GM19455 (cell line): Measurements from ENCODE around the gene CDK11A.
A peak's percentile ranks its signal among the peaks of the same experiment; 100 is the strongest.
"Not testable (repeated sequence)": the region's sequence is repeated elsewhere in the genome, so short reads cannot be mapped to it uniquely, and the experiment has no call there.

Experiments used
- ATAC-seq: cut with Tn5 transposase; IDR thresholded peaks from one replicate; pipeline ENCODE4 v1.9.1; 2021; ENCODE audit not compliant: unreplicated experiment

The CDK11A gene

DNA sequence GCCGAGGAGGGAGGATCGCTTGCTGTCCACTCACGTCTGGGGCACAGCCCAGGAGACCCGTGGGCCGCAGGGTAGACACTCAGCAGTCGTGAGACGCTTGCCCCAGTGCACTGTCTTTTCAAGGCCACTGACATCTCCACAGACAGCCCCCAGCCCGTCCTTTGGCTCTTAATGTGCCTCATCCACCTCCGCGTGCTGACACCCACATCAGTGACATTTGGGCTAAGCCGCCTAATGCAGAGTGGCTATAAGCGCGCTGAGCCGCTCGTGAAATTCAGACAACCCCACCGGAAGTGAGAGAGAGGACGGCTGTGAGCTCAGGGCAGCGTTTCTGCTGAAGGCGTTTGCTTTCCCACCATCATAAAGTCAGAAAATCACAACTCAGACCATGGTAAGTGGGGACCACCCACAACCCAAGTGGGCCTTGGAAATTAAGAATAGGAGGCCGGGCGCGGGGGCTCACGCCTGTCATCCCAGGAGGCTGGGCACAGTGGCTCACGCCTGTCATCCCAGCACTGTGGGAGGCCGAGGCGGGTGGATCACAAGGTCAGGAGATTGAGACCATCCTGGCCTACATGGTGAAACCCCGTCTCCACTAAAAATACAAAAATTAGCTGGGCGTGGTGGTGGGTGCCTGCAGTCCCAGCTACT lies 40.0 kb downstream of the CDK11A start:
- ATAC-seq, result no peak

DNA sequence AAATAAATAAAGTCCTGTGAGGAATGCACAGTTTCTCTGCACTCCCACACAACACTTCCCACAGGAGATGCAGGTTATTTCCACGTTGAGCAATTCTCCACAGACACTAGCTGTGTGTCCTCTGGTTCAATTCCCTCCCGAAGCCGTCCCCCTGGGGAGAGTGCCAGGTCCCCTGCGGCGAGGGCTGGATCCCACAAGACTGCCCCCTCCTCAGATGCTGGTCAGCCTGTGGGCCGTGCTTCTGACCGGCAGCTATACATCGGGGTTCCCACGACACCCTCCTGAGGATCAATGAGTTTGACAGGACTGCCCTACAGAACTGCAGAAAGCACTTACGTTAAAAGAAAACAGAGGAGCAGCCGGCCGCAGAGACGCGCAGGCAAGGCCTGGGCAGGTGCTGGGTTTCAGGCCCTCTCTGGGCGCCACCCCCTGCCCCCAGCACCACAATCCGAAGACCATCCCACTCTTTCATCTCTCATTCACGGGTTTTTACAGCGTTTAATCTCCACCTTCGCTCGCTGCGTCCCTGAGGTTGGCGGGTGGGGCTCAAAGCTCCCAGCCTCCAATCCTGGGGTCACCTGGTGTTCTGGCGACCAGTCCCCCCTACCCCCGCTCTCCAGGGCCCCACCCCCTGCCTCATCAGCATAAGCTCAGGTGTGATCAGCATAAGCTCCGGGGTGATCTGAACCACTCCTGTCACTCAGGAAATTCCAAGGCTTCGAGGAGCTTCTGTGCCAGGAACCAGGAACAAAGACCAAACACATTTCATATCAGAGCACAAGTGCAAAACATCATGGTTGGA lies 40.9 kb downstream of the CDK11A start:
- no peak for ATAC-seq

DNA sequence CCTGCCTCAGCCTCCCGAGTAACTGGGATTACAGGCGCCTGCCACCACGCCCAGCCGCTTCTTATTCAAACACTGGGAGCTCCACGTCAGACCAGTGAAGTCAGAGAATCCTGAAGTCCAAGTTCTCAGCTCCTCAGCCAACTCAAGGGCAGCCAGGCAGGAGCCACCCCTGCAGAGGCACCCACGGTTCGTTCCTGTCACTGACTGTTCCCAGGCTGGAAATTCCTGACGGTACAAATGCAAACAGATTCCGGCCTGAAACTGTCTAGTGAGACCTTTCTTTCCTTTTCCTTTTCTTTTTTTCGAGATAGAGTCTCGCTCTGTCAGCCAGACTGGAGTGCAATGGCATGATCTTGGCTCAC lies 43.3 kb downstream of the CDK11A start:
- no peak for ATAC-seq

DNA sequence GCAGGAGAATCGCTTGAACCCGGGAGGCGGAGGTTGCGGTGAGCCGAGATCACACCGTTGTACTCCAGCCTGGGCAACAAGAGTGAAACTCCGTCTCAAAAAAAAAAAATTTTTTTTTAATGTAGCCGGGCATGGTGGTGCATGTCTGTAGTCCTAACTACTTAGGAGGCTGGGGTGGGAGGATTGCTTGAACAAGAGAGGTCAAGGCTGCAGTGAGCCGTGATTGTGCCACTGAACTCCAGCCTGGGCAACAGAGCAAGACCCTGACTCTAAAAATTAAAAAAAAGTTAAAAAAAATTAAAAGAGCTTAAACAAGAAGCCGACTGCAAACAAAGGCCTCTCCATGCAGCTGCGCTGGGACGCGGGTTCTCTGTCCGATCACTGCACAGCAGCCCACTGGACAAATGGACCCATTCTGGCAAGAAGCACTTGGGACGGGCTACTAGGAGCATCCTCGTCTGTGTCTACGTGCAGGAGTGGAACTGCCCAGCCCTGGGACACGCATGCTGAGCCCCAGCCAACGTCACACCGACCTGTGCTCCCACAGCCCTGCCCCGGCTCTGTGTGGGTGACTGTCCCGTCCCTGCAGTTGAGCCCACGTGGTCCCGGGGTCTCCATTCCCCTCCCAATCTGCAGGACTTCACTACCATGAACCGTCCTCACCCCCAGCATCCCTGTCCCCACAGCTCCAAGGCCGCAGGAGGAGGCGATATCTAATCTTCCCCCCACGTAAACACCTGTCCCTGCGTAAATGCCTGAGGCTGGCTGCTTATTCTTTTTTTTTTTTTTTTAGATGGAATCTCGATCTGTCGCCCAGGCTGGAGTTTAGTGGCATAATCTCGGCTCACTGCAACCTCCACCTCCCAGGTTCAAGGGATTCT lies 43.9 kb downstream of the CDK11A start:
- no peak for ATAC-seq

DNA sequence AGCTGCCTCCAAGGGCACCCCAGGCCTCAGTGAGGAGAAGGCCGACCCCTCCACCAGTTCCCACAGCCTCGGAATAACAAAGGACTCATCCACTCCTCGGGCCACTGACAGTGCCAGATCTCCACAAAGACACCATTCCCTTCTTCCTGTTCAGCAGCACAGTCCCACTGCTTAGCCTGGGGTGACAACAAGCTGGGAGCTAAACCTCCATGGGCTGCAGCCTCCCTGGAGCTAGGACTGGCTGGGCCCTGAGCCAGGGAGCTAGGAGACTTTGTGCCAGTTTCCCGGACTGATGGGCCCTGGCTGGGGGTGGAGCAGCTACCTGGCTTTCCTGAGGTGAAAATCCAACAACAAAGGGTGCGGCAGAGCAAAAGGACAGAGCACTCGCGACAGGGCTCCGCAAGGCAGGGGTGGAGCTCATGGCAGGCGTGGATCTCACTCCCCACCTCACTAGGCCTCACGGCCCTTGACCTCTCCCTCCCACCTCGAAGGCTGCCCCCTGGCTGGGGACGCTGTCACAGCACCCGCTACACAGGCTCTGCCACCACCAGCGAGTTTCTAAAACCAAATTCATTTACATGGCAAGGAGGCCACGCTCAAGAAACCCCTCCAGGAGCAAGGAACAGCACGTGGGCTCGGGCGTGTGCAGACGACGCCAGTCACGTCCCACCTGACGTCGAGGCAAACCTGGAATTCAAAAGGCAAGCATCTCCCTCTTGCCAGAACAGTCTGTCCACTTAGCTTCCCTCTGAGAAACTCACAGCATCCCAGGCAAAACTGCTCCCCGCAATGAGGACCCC lies 45.4 kb downstream of the CDK11A start:
- ATAC-seq, result no peak

DNA sequence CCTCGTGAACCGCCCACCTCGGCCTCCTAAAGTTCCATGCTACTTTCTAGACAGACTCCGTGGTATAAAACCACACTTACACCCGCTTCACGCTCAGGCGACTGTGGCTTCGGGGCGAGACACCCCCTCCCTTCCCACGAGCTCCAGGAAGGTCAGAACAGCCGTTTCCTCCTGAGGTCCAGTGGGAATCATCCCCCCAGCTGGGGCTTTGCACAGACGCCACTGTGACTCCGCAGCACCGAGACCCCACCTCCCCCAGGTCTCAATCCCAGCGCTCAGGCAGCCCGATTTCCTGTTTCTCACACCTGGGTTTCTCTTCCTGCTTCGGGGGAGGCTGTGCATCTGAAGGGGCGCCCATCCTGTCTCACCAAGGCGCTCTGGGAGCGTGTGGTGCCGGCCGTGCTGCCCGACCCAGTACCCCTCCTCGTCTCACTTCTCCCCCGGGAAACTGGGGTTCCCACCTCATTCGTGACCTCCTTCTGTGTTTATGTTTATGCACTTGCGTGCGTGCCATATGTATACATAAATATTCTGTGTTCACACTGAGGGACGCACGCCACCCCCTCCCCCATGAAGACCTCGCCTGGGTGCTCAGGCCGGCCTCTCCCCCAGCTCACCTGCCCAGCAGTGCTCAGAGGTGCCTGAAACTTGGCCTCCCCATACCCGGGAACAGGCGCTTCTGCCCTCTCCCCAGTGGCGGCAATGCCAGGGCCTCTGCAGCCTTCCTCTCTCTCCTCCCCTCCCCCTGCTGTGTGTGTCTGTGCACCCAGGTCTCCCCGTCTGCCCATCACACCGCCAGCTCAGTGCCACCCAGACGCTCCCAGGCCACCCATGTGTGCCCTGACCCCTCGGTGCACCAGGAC lies 46.2 kb downstream of the CDK11A start:
- peak; percentile 55 for ATAC-seq

DNA sequence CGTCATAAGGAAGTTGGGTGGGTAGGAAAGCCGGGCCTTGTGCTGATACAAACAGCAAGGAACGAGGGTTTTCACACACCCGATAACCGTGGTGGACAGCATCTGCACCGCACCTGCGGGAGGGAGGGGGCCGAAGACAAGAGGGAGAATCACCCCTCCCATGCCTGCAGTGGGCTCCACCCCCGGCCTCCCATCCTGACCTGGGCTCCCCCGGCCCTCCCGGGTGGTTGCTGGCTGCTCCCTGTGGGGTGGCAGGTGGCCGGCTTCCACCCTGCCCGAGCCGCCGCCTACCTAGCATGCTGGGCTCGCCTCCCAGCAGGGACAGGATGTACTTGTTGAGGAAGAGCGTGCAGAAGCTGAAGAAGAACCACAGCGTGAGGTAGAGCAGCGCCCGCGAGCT lies 48.1 kb downstream of the CDK11A start:
- ATAC-seq, result not testable (repeated sequence)

DNA sequence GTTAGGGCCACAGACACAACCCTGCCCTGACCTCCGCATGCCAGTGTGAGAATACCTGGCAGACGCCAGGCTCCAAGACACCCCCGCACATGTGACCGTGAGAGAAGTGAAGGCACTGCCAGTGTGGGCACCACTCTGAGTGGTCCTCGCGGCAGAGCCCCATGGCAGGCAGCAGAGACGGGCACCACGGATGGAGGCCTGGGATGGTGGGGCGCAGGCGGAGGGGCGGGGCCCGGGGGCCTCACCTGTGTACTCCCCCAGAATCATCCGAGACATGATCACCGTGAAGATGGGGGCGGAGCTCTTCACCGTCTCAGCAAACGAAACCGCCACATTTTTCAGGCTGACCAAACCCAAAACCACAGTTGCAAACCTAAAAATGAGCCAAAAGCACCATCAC lies 48.9 kb downstream of the CDK11A start:
- not testable (repeated sequence) for ATAC-seq

DNA sequence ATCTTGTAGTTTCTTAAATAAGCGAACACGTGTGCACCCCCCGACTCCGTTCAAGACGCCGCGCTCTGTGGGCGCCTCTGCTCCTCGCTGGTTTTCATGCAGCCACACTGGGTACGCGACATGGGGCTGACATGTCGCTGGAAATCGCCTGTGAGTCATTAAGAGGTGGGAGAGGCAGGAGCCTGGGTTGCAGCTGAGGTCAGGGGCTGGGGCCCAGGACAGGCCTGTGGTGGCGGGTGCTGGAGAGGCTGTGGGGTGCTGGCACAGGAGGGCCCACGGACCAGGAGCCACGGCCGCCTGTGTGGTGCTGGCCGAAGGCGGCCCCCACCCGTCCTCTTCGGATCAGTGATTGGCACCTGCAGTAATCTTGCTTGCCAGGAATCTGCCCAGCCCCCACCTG lies 49.4 kb downstream of the CDK11A start:
- not testable (repeated sequence) for ATAC-seq

DNA sequence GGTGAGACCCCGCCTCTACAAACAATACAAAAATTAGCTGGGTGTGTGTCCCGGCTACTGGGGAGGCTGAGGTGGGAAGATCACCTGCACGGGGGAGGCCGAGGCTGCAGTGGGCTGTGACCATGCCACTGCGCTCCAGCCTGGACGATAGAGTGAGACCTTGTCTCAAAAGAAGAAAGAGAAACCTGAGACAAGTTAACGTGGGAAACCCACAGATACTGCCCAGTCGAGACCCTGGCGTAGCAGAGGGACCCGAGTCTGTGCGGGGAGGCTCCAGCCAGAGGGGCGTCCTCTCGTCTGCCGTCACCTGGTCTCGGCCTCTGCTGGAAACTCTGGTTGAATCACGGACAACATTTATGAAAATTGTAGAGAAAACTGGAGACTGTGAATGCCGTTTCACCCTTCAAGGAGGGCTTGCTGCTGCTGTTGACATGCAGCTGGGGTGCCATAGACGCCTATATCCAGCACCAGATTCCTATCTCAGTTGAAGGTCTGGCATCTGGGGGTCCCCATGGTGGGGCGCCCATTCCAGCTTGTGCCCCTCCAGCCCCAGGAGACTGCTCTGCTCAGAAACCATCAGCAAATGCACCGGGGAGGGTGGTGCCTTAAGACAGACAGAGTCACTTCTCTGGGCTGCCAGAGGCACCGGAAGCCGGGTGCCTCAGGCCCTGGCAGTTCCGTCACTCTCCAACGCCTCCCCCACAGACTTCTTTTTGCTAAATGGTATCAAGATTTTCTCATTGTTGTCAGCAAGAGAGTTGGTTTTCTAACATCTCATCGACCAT lies 51.8 kb downstream of the CDK11A start:
- no peak for ATAC-seq

DNA sequence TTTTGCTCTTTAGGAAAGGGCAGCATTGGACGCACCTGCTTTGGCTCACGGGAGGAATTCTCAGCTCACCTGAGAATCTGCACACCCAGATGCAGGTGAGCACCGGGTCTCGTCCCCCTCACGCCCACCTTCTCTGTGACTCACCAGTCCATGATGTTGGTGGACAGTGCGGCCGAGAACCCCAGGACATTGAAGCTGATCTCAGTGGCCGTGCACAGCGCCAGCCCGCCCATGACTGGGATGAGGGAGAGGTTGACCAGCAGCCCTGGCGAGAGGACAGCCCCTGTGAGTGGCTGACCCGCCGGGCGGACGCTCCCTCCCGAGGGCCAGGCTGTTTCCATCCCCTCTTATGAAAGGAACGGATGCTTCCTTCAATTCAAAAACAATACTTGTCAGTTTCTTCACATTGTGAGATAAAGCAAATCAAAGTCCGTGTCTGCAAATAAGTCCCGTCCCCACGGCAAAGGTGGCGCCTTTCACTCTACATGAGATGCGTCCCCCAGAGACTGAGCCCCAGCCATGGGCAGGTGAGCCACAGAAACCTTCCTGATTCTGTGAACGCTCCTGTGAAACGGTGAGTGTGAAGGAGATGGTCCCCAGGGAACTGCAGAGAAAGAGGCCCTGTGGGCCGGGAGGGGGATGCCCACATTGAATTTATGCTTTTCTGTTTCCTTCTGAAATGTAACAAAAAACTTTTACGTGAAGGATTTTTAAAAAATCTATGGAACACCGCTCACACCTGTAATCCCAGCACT lies 52.6 kb downstream of the CDK11A start:
- no peak for ATAC-seq

DNA sequence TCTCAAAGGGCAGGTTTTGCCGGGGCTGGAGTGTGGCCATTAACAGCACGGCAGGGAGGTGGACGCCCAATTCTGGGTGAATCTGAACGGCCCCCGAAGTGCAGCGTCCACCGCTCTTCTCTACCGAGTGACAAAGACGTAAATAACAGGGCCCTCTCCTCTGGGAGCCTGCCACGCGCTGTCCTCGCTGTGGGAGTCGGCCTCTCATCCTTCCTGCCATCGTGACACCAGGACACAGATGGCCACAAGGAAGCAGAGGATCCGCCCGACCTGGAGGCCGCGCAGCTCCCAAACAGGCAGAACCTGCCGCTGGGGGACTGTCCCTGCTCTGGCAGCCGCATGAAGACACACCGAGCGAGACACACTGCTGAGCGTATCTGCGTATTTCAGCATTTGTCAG lies 53.3 kb downstream of the CDK11A start:
- ATAC-seq, result no peak

DNA sequence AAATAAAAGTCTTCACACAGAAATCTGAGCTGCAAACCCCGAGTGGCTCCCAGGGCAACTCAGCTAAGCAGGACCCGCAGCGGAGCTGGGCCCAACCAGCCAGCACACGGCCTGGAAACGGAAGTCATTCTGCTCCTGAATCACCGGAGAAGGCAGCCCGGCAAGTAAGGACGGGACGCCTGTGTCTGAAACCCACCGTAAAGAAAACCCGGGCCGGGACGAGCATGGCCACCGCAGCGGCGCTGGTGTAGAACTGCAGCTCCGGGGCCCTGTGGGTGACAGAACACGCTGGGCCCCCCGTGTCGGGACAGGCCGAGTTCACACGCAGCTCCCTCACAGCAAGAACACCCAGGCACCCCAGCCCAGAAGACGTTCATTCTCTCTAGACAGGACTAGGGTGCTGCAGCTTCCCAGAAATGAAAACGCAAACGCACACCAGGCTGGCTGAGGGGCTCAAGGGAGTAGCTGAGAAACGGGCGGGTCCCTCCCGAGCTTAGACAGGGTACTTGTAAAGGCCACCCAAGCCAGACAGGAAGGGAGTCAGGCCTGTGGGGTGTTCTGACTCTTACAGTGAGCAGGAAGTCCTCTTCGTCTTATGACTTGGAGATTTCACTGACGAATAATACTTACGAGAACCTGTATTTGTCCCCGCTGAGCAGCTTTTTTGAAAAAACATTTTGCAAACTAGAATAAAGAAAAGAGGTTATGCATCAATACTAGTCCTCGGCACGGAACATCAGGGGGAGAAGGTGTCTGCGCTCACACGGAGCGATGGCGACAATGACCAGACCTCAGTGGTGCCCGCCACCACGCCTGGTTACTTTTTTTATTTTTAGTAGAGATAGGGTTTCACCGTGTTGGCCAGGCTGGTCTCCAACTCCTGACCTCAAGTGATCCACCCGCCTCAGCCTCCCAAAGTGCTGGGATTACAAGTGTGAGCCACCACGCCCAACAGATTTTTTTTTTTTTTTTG lies 54.4 kb downstream of the CDK11A start:
- no peak for ATAC-seq

DNA sequence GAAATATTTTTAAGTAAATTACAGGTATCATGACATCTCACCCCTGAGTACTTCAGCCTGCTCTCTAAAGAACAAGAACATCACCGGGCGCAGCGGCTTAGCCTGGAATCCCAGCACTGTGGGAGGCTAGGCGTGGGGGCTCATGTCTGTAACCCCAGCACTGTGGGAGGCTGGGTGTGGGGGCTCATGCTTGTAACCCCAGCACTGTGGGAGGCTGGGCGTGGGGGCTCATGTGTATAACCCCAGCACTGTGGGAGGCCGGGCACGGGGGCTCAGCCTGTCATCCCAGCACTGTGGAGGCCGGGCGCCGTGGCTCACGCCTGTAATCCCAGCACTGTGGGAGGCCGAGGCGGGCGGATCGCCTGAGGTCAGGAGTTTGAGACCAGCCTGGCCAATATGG lies 57.6 kb downstream of the CDK11A start:
- no peak for ATAC-seq

DNA sequence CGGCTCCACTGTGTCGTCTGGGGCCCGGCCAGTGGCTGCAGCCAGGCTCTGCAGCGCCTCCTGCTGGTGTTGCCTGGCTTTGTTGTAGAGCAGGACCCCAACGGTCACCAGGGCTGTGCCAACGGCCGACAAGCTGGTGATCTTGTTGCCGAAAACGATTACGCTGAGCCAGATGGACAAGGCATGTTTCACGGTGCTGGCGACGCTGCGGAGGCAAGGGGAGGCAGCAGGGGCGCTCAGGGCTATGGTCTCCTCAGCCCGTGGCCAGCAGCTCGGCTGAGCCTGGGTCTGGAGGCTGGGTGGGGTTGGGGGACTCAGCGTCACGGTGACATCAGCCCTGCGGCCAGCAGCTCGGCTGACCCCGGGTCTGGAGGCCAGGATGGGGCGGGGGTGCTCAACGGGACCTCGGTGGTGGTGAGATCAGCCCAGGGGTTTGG lies 58.3 kb downstream of the CDK11A start:
- no peak for ATAC-seq

DNA sequence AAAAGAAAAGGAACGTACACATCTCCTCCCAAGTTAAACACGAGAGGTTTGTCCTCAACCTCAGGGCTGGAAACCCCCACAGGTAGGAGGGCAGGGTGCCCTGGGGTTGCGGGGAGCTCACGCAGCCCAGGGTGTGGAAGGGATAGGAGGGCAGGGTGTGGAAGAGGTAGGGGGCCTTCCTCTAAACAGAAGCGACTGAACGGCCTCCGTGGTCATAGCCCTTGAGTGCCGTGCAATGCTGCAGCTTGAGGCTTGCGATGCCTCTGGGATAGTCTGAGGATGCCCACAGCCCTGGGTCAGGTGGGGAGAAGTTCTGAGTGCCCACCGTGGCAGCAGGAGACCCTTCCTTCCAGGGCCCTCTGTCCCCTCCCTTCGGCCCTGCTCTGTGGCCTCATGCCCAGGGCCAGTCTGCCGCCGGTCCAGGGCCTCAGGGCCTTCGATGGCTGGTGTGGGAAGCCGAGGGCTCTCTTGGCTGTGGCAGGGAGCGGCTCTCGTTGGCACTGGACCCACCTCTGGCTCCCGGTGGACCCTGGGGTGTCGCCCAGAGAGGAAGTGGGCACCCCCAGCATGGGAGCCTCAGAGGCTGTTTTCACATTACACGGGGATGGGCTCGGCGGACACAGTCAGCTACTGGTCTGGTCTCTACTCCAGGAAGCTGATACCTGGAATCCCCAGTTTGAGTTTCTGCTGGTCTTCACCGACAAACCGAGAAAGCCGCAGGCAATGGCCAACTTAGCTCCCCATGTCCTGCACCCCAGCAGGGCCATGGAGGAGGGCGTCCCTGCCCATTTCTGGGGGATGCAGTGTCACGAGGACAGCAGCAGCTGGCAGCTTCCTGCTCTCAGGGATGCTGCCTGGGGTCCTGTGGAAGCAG lies 59.0 kb downstream of the CDK11A start:
- ATAC-seq, result no peak
